GM06990 (cell line): ENCODE data around the gene FUT1.

ENCODE experiments used
- DNase-seq: peaks from one replicate; pipeline ENCODE4 v3.0.0-alpha.2; 2011; ENCODE audit not compliant: insufficient read length; ENCODE audit errors: extremely low read depth
- H3K27me3 ChIP-seq: replicated peaks from 2 replicates; pipeline ENCODE4 v1.6.0; 2011; ENCODE audit warnings: low read length; ENCODE audit not compliant: control insufficient read depth, insufficient read depth
- H3K36me3 ChIP-seq: 2 replicates; pipeline ENCODE4 v1.5.1; 2011; ENCODE audit warnings: low read length; ENCODE audit not compliant: control insufficient read depth, insufficient read depth
- H3K4me3 ChIP-seq: replicated peaks from 2 replicates; pipeline ENCODE4 v1.5.1; 2011; ENCODE audit warnings: low read depth, mild to moderate bottlenecking, control low read depth, low read length
- CTCF ChIP-seq: IDR thresholded peaks from 2 replicates; pipeline ENCODE4 v1.5.1; 2011; ENCODE audit warnings: low read length, control low read depth, mild to moderate bottlenecking, inconsistent platforms; ENCODE audit not compliant: insufficient read depth, poor library complexity, severe bottlenecking

FUT1 gene

GRCh38 chr19:48740164-48740972 is 12.1 kb downstream of the FUT1 start, which contains the start of gene RASIP1:
Gene RASIP1 (minus strand): TSS chr19:48740610. CDS start chr19:48740282, 328 bp downstream.
- no peak for TF ChIP-seq CTCF
- no peaks in the 10 kb centered on the region for H3K36me3 ChIP-seq
- no peak for DNase-seq
- no peak within 1 kb of the TSS; the same call in 1 of the 2 replicates for H3K4me3 ChIP-seq
- no peaks in the 10 kb centered on the region; the same call in 1 of the 2 replicates for H3K27me3 ChIP-seq

- H3K27me3 ChIP-seq = no peaks in the 10 kb centered on the region; the same call in 1 of the 2 replicates
- H3K36me3 ChIP-seq = no peaks in the 10 kb centered on the region
- no peak for TF ChIP-seq CTCF
- DNase-seq = no peak
- peak overlapping the region; percentile 41 for H3K4me3 ChIP-seq
Measured at GRCh38 chr19:48739404-48740163, 12.9 kb downstream of the FUT1 start.

DNA sequence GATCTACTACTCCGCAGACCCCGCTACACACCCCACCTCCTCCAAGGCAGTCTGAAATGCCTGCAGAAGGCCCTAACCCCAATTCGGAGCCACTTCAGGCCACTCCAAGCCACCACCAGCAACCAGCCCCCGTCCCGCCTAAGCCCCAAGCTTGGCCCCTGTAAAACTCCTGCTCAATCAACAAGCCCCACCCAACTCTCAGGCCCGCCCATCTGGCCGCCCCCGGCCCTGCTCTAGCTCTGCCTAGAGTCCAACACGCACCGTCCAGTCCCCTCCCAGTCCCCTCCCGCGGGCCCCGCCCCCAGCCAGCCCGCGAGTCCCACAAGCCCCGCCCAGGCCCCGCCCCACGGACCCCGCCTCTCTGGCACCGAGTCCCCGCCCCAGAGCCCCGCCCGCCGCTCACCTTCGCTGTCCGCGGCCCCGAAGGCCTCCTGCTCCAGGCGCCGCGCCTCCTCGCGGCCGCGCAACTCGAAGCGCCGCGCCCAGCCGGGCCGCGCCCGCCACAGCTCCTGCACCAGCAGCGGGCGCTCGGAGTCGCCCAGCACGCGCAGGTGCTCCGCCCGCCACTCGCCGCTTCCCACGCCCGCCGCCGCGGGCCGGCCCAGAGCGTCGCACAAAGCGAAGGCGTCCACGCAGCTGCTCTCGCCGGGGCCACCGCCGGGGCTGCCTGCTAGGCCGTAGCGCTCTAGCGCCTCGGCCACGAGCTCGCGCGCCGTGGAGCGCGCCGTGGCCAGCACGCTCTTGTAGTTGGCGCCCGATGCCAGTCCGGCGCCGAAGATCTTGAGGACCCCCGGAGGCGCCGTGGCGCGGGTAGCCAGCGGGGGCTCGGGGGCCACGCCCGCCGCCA is 13.7 kb downstream of the FUT1 start:
- Histone ChIP-seq H3K4me3 (peak overlapping the region; percentile 41), H3K27me3 (no peaks in the 10 kb centered on the region; the same call in 1 of the 2 replicates), H3K36me3 (no peaks in the 10 kb centered on the region)
- DNase-seq = peak; percentile 88
- TF ChIP-seq CTCF = peak; percentile 3

- H3K36me3 ChIP-seq = no peaks in the 10 kb centered on the region
- H3K4me3 ChIP-seq = no peak overlapping the region
- TF ChIP-seq CTCF = no peak
- no peak for DNase-seq
- no peaks in the 10 kb centered on the region; the same call in 1 of the 2 replicates for H3K27me3 ChIP-seq
Measured at GRCh38 chr19:48737360-48737998, 15.0 kb downstream of the FUT1 start.

DNA sequence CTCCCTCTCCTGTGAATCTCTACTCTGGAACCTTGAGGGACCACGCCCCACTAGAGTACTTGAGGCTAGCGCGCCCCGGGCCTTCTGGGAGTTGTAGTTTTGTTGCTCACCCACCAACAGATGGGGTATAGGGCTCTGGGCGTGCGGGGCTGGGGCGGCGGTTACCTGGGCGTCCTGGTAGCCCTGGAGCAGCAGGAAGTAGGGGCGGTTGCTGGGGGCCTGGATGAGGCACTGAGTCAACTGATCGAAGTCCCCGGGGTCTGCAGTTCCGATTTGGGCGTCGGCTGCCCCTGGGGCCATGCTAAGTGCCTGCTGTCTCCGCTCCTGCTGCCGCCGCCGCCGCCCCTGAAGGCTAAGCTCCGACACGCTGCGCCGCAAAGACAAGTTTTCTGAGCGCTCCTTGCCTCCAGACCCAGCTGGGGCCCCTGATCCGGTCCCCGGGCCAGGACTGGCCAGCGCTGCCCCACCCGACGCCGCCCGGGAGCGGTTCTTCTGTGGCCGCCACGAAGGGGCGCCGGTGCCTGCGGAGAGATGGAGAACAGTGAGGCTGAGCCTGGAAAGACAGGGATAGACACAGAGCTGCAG is 17.3 kb downstream of the FUT1 start:
- DNase-seq = no peak
- Histone ChIP-seq H3K36me3 (no peaks in the 10 kb centered on the region), H3K4me3 (no peak overlapping the region), H3K27me3 (no peaks in the 10 kb centered on the region; the same call in 1 of the 2 replicates)
- no peak for TF ChIP-seq CTCF
